Measurements from ENCODE around the gene SLC24A1.

SLC24A1 gene

GRCh38 chr15:65619626-65620290 is 2.0 kb upstream of the SLC24A1 start:
- DNase-seq: no peak

GRCh38 chr15:65620833-65621232 is 905 bp upstream of the SLC24A1 start:
- no peak for DNase-seq

GRCh38 chr15:65623103-65623502 is 1.4 kb downstream of the SLC24A1 start:
- no peak for DNase-seq

- DNase-seq: no peak
Observed at GRCh38 chr15:65626856-65627255, 5.1 kb downstream of the SLC24A1 start.

- DNase-seq: no peak
Observed at GRCh38 chr15:65629548-65629947, 7.8 kb downstream of the SLC24A1 start.

GRCh38 chr15:65630760-65631159 is 9.0 kb downstream of the SLC24A1 start:
- DNase-seq: no peak

GRCh38 chr15:65631503-65631902 is 9.8 kb downstream of the SLC24A1 start:
- DNase-seq: no peak

GRCh38 chr15:65632780-65633375 is 11.1 kb downstream of the SLC24A1 start:
- DNase-seq: no peak

GRCh38 chr15:65633752-65634151 is 12.0 kb downstream of the SLC24A1 start:
- no peak for DNase-seq

GRCh38 chr15:65634356-65634755 is 12.6 kb downstream of the SLC24A1 start:
- DNase-seq: no peak

- DNase-seq: no peak
Observed at GRCh38 chr15:65638109-65638508, 16.4 kb downstream of the SLC24A1 start.

GRCh38 chr15:65638681-65639089 is 16.9 kb downstream of the SLC24A1 start:
- DNase-seq: no peak

- no peak for DNase-seq
Observed at GRCh38 chr15:65639509-65639908, 17.8 kb downstream of the SLC24A1 start.

- DNase-seq: no peak
Observed at GRCh38 chr15:65641768-65642475, 20.2 kb downstream of the SLC24A1 start.

GRCh38 chr15:65642594-65642993 is 20.9 kb downstream of the SLC24A1 start:
- no peak for DNase-seq

GRCh38 chr15:65644282-65644681 is 22.5 kb downstream of the SLC24A1 start:
- no peak for DNase-seq

- DNase-seq: no peak
Observed at GRCh38 chr15:65645392-65645791, 23.7 kb downstream of the SLC24A1 start.

- DNase-seq: no peak
Observed at GRCh38 chr15:65646486-65646885, 24.7 kb downstream of the SLC24A1 start.

- DNase-seq: no peak
Observed at GRCh38 chr15:65650312-65651041, 28.7 kb downstream of the SLC24A1 start.

- DNase-seq: no peak
Observed at GRCh38 chr15:65651042-65651322, 29.2 kb downstream of the SLC24A1 start.

- DNase-seq: no peak
Observed at GRCh38 chr15:65651831-65652749, 30.4 kb downstream of the SLC24A1 start.

GRCh38 chr15:65653341-65653740 is 31.6 kb downstream of the SLC24A1 start:
- DNase-seq: no peak
